Smooth muscle cell (in vitro differentiated cells): ENCODE results near the gene RPGR. TPM values are rescaled to one million over a fixed set of nuclear protein-coding genes. Genes with fewer than 3 reads are reported as not detected.

ENCODE experiments used
- DNase-seq: peaks from one replicate; lab custom pipeline; 2025; ENCODE audit not compliant: unreplicated experiment; lab: John Stamatoyannopoulos, UW
- H2AFZ ChIP-seq: fragments of 200-600 bp; sonication (generic); 2 replicates; pipeline ENCODE4 v1.6.0; 2016; ENCODE audit warnings: antibody characterized with exemption, low read depth, mild to moderate bottlenecking
- H3F3A ChIP-seq: fragments of 200-600 bp; sonication (generic); 2 replicates; pipeline ENCODE4 v1.6.0; 2017; ENCODE audit warnings: antibody characterized with exemption, low read depth
- H3K27ac ChIP-seq: fragments of 200-600 bp; sonication (generic); 2 replicates; pipeline ENCODE4 v1.5.1; 2016; ENCODE audit warnings: low read depth, mild to moderate bottlenecking
- H3K27me3 ChIP-seq: fragments of 200-600 bp; sonication (generic); 2 replicates; pipeline ENCODE4 v1.6.1; 2016; ENCODE audit warnings: low read depth, mild to moderate bottlenecking
- H3K36me3 ChIP-seq: fragments of 200-600 bp; sonication (generic); 2 replicates; pipeline ENCODE4 v1.5.1; 2016; ENCODE audit warnings: low read depth
- H3K4me1 ChIP-seq: fragments of 200-600 bp; sonication (generic); 2 replicates; pipeline ENCODE4 v1.5.1; 2016; ENCODE audit warnings: low read depth
- H3K4me2 ChIP-seq: fragments of 200-600 bp; sonication (generic); 2 replicates; pipeline ENCODE4 v1.6.0; 2016; ENCODE audit warnings: mild to moderate bottlenecking
- H3K4me3 ChIP-seq: fragments of 200-600 bp; sonication (generic); 2 replicates; pipeline ENCODE4 v1.5.1; 2016; ENCODE audit warnings: mild to moderate bottlenecking
- H3K79me2 ChIP-seq: fragments of 200-600 bp; sonication (generic); 2 replicates; pipeline ENCODE4 v1.6.0; 2016; ENCODE audit warnings: low read depth, mild to moderate bottlenecking
- H3K9ac ChIP-seq: fragments of 200-600 bp; sonication (generic); 2 replicates; pipeline ENCODE4 v1.6.0; 2016; ENCODE audit warnings: low read depth
- H3K9me3 ChIP-seq: fragments of 200-600 bp; sonication (generic); replicated peaks from 2 replicates; pipeline ENCODE4 v1.5.1; 2016; ENCODE audit warnings: low read depth
- H4K20me1 ChIP-seq: fragments of 200-600 bp; sonication (generic); 2 replicates; pipeline ENCODE4 v1.6.0; 2016; ENCODE audit warnings: low read depth
- WGBS: methylation state at CpG from one replicate; pipeline ENCODE4 v1.1.7; 2016; ENCODE audit warnings: low lambda C conversion rate; 5-methylcytosine and 5-hydroxymethylcytosine counted together
- polyA plus RNA-seq: library from polyadenylated mRNA; unstranded; fragments of >200 nt; fragmentation: Nextera tagmentation; extraction: Ambion mirVana; gene quantifications from 2 replicates; pipeline ENCODE4 v1.2.1, GENCODE V29; 2016
- total RNA-seq: library from RNA; depleted of rRNA; stranded (reverse); fragments of >200 nt; gene quantifications from 2 replicates; pipeline ENCODE4 v1.2.3, GENCODE V29; 2014
- TF ChIP-seq, protein P1 (sequence below): fragments of 200-600 bp; sonication (generic); IDR thresholded peaks from 2 replicates; pipeline ENCODE4 v1.5.1; 2017; ENCODE audit warnings: borderline replicate concordance, mild to moderate bottlenecking, antibody characterized with exemption; ENCODE audit not compliant: insufficient read depth, poor library complexity, severe bottlenecking

RPGR gene, protein sequence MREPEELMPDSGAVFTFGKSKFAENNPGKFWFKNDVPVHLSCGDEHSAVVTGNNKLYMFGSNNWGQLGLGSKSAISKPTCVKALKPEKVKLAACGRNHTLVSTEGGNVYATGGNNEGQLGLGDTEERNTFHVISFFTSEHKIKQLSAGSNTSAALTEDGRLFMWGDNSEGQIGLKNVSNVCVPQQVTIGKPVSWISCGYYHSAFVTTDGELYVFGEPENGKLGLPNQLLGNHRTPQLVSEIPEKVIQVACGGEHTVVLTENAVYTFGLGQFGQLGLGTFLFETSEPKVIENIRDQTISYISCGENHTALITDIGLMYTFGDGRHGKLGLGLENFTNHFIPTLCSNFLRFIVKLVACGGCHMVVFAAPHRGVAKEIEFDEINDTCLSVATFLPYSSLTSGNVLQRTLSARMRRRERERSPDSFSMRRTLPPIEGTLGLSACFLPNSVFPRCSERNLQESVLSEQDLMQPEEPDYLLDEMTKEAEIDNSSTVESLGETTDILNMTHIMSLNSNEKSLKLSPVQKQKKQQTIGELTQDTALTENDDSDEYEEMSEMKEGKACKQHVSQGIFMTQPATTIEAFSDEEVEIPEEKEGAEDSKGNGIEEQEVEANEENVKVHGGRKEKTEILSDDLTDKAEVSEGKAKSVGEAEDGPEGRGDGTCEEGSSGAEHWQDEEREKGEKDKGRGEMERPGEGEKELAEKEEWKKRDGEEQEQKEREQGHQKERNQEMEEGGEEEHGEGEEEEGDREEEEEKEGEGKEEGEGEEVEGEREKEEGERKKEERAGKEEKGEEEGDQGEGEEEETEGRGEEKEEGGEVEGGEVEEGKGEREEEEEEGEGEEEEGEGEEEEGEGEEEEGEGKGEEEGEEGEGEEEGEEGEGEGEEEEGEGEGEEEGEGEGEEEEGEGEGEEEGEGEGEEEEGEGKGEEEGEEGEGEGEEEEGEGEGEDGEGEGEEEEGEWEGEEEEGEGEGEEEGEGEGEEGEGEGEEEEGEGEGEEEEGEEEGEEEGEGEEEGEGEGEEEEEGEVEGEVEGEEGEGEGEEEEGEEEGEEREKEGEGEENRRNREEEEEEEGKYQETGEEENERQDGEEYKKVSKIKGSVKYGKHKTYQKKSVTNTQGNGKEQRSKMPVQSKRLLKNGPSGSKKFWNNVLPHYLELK
- total RNA-seq (9.2 and 11.5 TPM in 2 replicates), polyA plus RNA-seq (2.1 and 2.4 TPM in 2 replicates)

DNA sequence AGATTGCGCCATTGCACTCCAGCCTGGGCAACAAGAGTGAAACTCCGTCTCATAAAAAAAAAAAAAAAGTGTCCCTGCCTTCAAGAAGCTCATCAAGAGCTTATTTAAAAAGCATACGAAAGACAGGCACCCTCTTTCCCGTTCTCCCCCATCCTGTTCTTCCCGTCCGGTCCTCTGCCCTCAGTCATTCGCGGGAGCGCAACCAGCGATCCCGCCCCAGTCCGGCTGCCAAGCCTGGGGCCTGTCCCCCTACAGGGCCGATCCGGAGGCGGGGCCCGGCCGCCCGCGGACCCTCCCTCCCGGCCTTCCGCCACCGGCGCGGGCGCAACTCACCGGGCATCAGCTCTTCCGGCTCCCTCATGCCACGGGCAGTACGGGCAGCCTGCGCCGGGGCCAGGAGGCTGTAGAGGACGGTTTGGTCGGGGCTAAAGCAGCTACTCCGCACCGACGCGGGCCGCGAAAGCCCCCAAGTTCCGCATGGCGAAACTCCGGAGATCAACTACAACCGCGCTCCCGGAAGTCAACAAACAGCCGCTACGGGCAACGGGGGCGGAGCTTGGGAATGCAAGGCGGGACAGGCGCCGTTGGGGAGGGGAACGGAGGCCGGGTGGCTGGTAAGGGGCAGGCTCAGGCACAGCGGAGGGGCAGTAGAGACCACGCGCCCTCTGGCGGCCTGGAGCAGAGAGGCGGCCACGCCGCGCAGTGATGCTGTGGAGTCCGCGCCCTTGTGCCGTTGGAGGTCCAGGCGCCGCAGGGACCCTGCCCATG lies at the start of gene RPGR:
TSS of gene RPGR (minus strand) at position 503 of the 768 bp plus-strand sequence. CDS start at position 361, 142 bp downstream.
- H4K20me1 ChIP-seq, result no peaks in the 10 kb centered on the region
- WGBS, result 52% methylated on average over 66 of the region's 67 CpGs
- peak within 1 kb of the TSS; percentile 68 for H2AFZ ChIP-seq

DNA sequence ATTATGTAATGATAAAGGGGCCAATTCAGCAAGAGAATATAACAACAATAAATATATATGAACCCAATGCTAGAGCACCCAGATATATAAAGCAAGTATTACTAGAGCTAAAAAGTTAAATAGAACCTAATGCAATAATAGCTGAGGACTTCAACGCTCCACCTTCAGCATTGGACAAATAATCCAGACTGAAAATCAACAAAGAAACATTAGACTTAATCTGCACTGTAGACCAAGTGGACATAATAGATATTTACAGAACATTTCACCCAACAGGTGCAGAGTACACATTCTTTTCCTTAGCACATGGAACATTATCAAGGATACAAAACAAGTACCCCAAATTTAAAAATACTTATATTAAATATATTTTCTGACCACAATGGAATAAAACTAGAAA lies 49.4 kb upstream of the RPGR start:
- DNase-seq, result no peak
- no peaks in the 10 kb centered on the region for H3K9me3 ChIP-seq
- no peaks in the 10 kb centered on the region for H3K4me1 ChIP-seq
- TF ChIP-seq, protein P1, sequence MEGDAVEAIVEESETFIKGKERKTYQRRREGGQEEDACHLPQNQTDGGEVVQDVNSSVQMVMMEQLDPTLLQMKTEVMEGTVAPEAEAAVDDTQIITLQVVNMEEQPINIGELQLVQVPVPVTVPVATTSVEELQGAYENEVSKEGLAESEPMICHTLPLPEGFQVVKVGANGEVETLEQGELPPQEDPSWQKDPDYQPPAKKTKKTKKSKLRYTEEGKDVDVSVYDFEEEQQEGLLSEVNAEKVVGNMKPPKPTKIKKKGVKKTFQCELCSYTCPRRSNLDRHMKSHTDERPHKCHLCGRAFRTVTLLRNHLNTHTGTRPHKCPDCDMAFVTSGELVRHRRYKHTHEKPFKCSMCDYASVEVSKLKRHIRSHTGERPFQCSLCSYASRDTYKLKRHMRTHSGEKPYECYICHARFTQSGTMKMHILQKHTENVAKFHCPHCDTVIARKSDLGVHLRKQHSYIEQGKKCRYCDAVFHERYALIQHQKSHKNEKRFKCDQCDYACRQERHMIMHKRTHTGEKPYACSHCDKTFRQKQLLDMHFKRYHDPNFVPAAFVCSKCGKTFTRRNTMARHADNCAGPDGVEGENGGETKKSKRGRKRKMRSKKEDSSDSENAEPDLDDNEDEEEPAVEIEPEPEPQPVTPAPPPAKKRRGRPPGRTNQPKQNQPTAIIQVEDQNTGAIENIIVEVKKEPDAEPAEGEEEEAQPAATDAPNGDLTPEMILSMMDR, result no peak
- no peaks in the 10 kb centered on the region for H3K36me3 ChIP-seq
- H3K4me3 ChIP-seq, result no peak overlapping the region
- no peak overlapping the region for H3K4me2 ChIP-seq
- no peak overlapping the region for H3K9ac ChIP-seq
- H2AFZ ChIP-seq, result no peak overlapping the region
- H3F3A ChIP-seq, result no peaks in the 10 kb centered on the region
- no peaks in the 10 kb centered on the region for H4K20me1 ChIP-seq
- 54% methylated on average over 1 of the region's 1 CpG for WGBS
- H3K27ac ChIP-seq, result no peak overlapping the region
- H3K27me3 ChIP-seq, result no peaks in the 10 kb centered on the region
- no peaks in the 10 kb centered on the region for H3K79me2 ChIP-seq

More for the DNA sequence above, at the start of gene RPGR:
- Histone ChIP-seq H3K27ac (peak within 1 kb of the TSS; percentile 97), H3F3A (no peaks in the 10 kb centered on the region), H3K9me3 (no peaks in the 10 kb centered on the region), H3K79me2 (no peaks in the 10 kb centered on the region), H3K4me2 (peak within 1 kb of the TSS; percentile 82), H3K9ac (peak within 1 kb of the TSS; percentile 94), H3K27me3 (no peaks in the 10 kb centered on the region), H3K36me3 (no peaks in the 10 kb centered on the region), H3K4me3 (peak within 1 kb of the TSS; percentile 80), H3K4me1 (no peaks in the 10 kb centered on the region)
- peak; percentile 66 for DNase-seq
- TF ChIP-seq, protein P1, result peak; percentile 64

DNA sequence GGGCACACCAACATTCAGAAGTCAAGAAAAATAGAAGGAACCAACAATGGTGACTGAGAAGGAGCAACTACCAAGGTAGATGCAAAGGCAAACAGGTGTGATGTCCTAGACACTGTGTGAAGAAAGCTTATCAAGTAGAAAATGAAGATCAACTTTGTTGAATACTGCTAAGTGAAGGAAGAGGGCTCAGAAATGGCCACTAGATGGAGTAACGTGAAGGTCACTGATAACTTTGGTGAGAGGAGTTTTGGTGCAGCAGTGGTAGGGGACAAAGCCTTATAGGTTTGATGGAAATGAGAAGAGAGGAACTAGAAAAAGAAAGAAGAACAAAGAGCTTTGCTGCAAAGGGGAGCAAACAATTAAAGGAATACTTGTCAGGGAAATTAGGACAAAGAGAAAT lies 48.6 kb upstream of the RPGR start:
- Histone ChIP-seq H3K4me1 (no peaks in the 10 kb centered on the region), H4K20me1 (no peaks in the 10 kb centered on the region), H3K4me2 (no peak overlapping the region), H3K27me3 (no peaks in the 10 kb centered on the region), H3K27ac (no peak overlapping the region), H3K9ac (no peak overlapping the region), H3K4me3 (no peak overlapping the region), H3K79me2 (no peaks in the 10 kb centered on the region), H3K9me3 (no peaks in the 10 kb centered on the region), H3F3A (no peaks in the 10 kb centered on the region), H3K36me3 (no peaks in the 10 kb centered on the region), H2AFZ (no peak overlapping the region)
- 10% methylated on average over 1 of the region's 1 CpG for WGBS
- DNase-seq, result no peak
- TF ChIP-seq, protein P1, result peak; percentile 35
